Kidney epithelial cell (primary cell): ENCODE results near the gene IQSEC1. TPM values are rescaled to one million over a fixed set of nuclear protein-coding genes. Genes with fewer than 3 reads are reported as not detected.

ENCODE experiments used
- DNase-seq: peaks from one replicate; pipeline ENCODE4 v3.0.0-alpha.2; 2010; ENCODE audit warnings: low read depth
- H3K27me3 ChIP-seq: 2 replicates; pipeline ENCODE4 v1.6.0; 2011; ENCODE audit warnings: low read length; ENCODE audit not compliant: control insufficient read depth, insufficient read depth
- H3K36me3 ChIP-seq: 2 replicates; pipeline ENCODE4 v1.5.1; 2011; ENCODE audit warnings: low read length; ENCODE audit not compliant: control insufficient read depth, insufficient read depth
- H3K4me3 ChIP-seq: 2 replicates; pipeline ENCODE4 v1.5.1; 2011; ENCODE audit warnings: low read depth, mild to moderate bottlenecking, control low read depth, low read length
- CTCF ChIP-seq: IDR thresholded peaks from 2 replicates; pipeline ENCODE4 v1.5.1; 2011; ENCODE audit warnings: mild to moderate bottlenecking, moderate library complexity, low read length, control low read depth, inconsistent platforms; ENCODE audit not compliant: insufficient read depth, poor library complexity, severe bottlenecking
- total RNA-seq: library from RNA; depleted of rRNA; stranded (reverse); fragments of >200 nt; gene quantifications from 2 replicates; pipeline ENCODE4 v1.2.3, GENCODE V29; 2015

IQSEC1 gene
- total RNA-seq, 1 donor from 2014 or later = 14.9 TPM

- Histone ChIP-seq H3K4me3 (no peak overlapping the region), H3K36me3 (peaks cover 4% of the 10 kb centered on the region), H3K27me3 (no peaks in the 10 kb centered on the region)
- DNase-seq = no peak
- no peak for TF ChIP-seq CTCF
These were observed 152.3 kb downstream of the IQSEC1 start for GRCh38 chr3:12920967-12921366.

- Histone ChIP-seq H3K27me3 (no peaks in the 10 kb centered on the region), H3K36me3 (peaks cover 1% of the 10 kb centered on the region), H3K4me3 (no peak overlapping the region)
- no peak for DNase-seq
- TF ChIP-seq CTCF = no peak
These were observed 154.0 kb downstream of the IQSEC1 start for GRCh38 chr3:12919205-12919604.

GRCh38 chr3:12918231-12918630 lies 155.0 kb downstream of the IQSEC1 start:
- TF ChIP-seq CTCF = no peak
- DNase-seq = no peak
- H3K4me3 ChIP-seq = no peak overlapping the region

GRCh38 chr3:12916159-12916558 lies 157.1 kb downstream of the IQSEC1 start:
- Histone ChIP-seq H3K36me3 (no peaks in the 10 kb centered on the region), H3K4me3 (no peak overlapping the region), H3K27me3 (no peaks in the 10 kb centered on the region)
- TF ChIP-seq CTCF = no peak
- no peak for DNase-seq

More at GRCh38 chr3:12918231-12918630, 155.0 kb downstream of the IQSEC1 start:
- H3K27me3 ChIP-seq = no peaks in the 10 kb centered on the region
- H3K36me3 ChIP-seq = no peaks in the 10 kb centered on the region

GRCh38 chr3:12914088-12914487 lies 159.1 kb downstream of the IQSEC1 start:
- Histone ChIP-seq H3K4me3 (no peak overlapping the region), H3K36me3 (peaks cover 1% of the 10 kb centered on the region), H3K27me3 (no peaks in the 10 kb centered on the region)
- DNase-seq = no peak
- no peak for TF ChIP-seq CTCF

GRCh38 chr3:12911881-12912415 lies 161.3 kb downstream of the IQSEC1 start:
- no peaks in the 10 kb centered on the region for H3K27me3 ChIP-seq
- DNase-seq = no peak
- no peak overlapping the region for H3K4me3 ChIP-seq
- TF ChIP-seq CTCF = no peak
- peaks cover 1% of the 10 kb centered on the region for H3K36me3 ChIP-seq
